Thoracic aorta (tissue), 2 donors: ENCODE measurements around the gene C1QL4. TPM values are rescaled to one million over a fixed set of nuclear protein-coding genes. Genes with fewer than 3 reads are reported as not detected.

ENCODE experiments used
- ATAC-seq: fragments of 150-250 bp; one replicate; pipeline ENCODE4 v1.8.0; 2017; ENCODE audit warnings: low read depth; ENCODE audit not compliant: insufficient number of reproducible peaks, low FRiP score
- DNase-seq: peaks from one replicate; pipeline ENCODE4 v3.0.0-alpha.2; 2020; ENCODE audit warnings: low spot score
- H3K27ac ChIP-seq, 2 donors: fragments of 200-600 bp; sonication (generic); 1 replicate in 1 of 2; 2 replicates in 1 of 2; pipeline ENCODE4 v1.5.1; 2016; ENCODE audit warnings: mild to moderate bottlenecking in 2 of 2, moderate library complexity in 2 of 2
- H3K27me3 ChIP-seq: fragments of 200-600 bp; sonication (generic); replicated peaks from 2 replicates; pipeline ENCODE4 v1.6.0; 2016; ENCODE audit warnings: mild to moderate bottlenecking; ENCODE audit not compliant: insufficient read depth
- H3K36me3 ChIP-seq: fragments of 200-600 bp; sonication (generic); one replicate; pipeline ENCODE4 v1.5.1; 2016
- H3K4me1 ChIP-seq, 2 donors: fragments of 200-600 bp; sonication (generic); 1 replicate in 1 of 2; 2 replicates in 1 of 2; pipeline versions ENCODE4 v1.5.1 to v1.6.0; 2016; ENCODE audit warnings: low read depth in 2 of 2, mild to moderate bottlenecking in 1 of 2; ENCODE audit not compliant: control insufficient read depth in 1 of 2
- H3K4me3 ChIP-seq: fragments of 200-600 bp; sonication (generic); 2 replicates; pipeline ENCODE4 v1.5.1; 2016; ENCODE audit warnings: mild to moderate bottlenecking
- H3K9me3 ChIP-seq: fragments of 200-600 bp; sonication (generic); 2 replicates; pipeline ENCODE4 v1.5.1; 2016
- CTCF ChIP-seq: fragments of 200-600 bp; sonication (generic); IDR thresholded peaks from one replicate; pipeline ENCODE4 v1.5.1; 2019; ENCODE audit warnings: antibody characterized with exemption
- total RNA-seq, 2 donors: library from RNA; depleted of rRNA; stranded (reverse); fragments of >200 nt; gene quantifications; one replicate each; pipeline versions ENCODE4 v1.1.0 to v1.2.3, GENCODE V29; 2016

C1QL4 gene
- total RNA-seq, 2 donors from 2014 or later: not detected

- Histone ChIP-seq H3K4me3 (no peak overlapping the region), H3K27me3 (peaks cover 12% of the 10 kb centered on the region), H3K9me3 (no peaks in the 10 kb centered on the region), H3K4me1 (peaks cover 16 to 34% of the 10 kb centered on the region in 2 donors), H3K27ac (no peak overlapping the region), H3K36me3 (no peaks in the 10 kb centered on the region)
- DNase-seq: no peak
- ATAC-seq: no peak
- TF ChIP-seq CTCF: no peak
Measured at GRCh38 chr12:49297695-49298060, 39.3 kb downstream of the C1QL4 start.

GRCh38 chr12:49296836-49297694, 39.9 kb downstream of the C1QL4 start:
- peaks cover 17 to 40% of the 10 kb centered on the region in 2 donors for H3K4me1 ChIP-seq
- ATAC-seq (no peak), DNase-seq (no peak)
- no peak for TF ChIP-seq CTCF
- H3K9me3 ChIP-seq: no peaks in the 10 kb centered on the region
- H3K4me3 ChIP-seq: peak overlapping the region; percentile 51
- H3K36me3 ChIP-seq: no peaks in the 10 kb centered on the region
- no peak overlapping the region for H3K27ac ChIP-seq
- peaks cover 12% of the 10 kb centered on the region for H3K27me3 ChIP-seq

- H3K27me3 ChIP-seq: peaks cover 12% of the 10 kb centered on the region
- ATAC-seq: no peak
Measured at GRCh38 chr12:49296034-49296835, 40.8 kb downstream of the C1QL4 start.

GRCh38 chr12:49295082-49295936, 41.7 kb downstream of the C1QL4 start, which contains the start of gene PRPH:
TSS of gene PRPH (plus strand) at chr12:49295147. CDS start at chr12:49295201, 54 bp downstream.
- no peaks in the 10 kb centered on the region for H3K36me3 ChIP-seq
- peaks cover 17 to 42% of the 10 kb centered on the region in 2 donors for H3K4me1 ChIP-seq
- no peaks in the 10 kb centered on the region for H3K9me3 ChIP-seq
- DNase-seq (no peak), ATAC-seq (no peak)
- no peak within 1 kb of the TSS for H3K27ac ChIP-seq
- no peak for TF ChIP-seq CTCF
- peaks cover 12% of the 10 kb centered on the region for H3K27me3 ChIP-seq
- peak within 1 kb of the TSS; percentile 15 for H3K4me3 ChIP-seq

More at GRCh38 chr12:49296034-49296835, 40.8 kb downstream of the C1QL4 start:
- Histone ChIP-seq H3K36me3 (no peaks in the 10 kb centered on the region), H3K4me1 (peaks cover 17 to 42% of the 10 kb centered on the region in 2 donors), H3K9me3 (no peaks in the 10 kb centered on the region), H3K27ac (peak overlapping the region in 1 of 2 donors; percentile 23), H3K4me3 (peak overlapping the region; percentile 51)
- TF ChIP-seq CTCF: peak; percentile 64
- DNase-seq: no peak
